ENCODE data around the gene DRG1.
"Not testable (repeated sequence)": the region's sequence is repeated elsewhere in the genome, so short reads cannot be mapped to it uniquely, and the experiment has no call there.

DRG1 gene

DNA sequence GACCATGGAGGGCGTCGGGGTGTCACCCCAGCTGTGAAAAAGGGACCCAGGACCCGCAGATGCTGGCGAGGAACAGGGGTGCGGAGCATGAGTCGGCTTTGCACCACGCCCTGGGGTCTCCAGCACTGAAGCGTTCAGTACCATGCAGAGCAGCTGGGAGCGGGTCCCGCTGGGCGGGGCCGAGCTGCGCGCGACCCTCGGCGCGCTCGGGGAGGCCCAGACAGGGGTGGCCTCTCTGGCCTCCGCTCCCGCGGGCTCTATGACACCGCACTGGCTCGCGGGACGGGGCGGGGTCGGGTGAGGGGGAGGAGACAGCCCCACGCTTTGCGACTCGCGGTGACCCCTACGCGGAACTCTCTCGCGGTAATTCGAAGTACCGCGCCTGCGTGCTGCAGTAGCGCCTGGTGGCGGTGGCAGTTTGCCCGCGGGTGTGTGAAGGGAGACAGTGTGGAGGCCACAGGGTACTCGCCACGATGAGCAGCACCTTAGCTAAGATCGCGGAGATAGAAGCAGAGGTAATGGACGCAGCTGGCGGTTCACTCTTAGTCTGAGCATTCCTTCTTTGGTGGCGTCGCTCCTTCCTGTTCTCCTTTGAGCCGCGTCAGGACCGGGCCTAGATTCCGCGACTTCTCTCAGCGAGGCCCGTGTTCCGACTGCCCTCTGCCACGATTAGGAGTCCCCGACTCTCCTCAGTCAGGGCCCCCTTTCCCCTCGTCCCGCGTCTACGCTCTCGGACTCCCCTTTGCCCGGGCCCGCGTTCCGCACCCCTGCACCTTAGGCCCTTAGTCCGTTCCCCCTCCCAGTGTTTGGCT, at the start of gene DRG1:
Gene DRG1 (plus strand): TSS at position 394 of the 812 bp plus-strand sequence. CDS start 80 bp downstream, at position 474.
- no peaks in the 10 kb centered on the region for H3K9me3 ChIP-seq (ENCODE audit: low read length)
- peaks cover 5% of the 10 kb centered on the region for H3K4me1 ChIP-seq (ENCODE audit: insufficient read depth, low read length)
- peak within 1 kb of the TSS; percentile 98 to 99 for H3K4me3 ChIP-seq (ENCODE audit: low read depth in 1 of 2, low read length in 2 of 2)
- peak within 1 kb of the TSS; percentile 94 for H3K27ac ChIP-seq (ENCODE audit: low read depth, low read length)
- peaks cover 18% of the 10 kb centered on the region for H3K36me3 ChIP-seq (ENCODE audit: insufficient read depth, low read length)
- H3K27me3 ChIP-seq (ENCODE audit: control insufficient read depth in 1 of 2, insufficient read depth in 2 of 2, low read length in 2 of 2): no peaks in the 10 kb centered on the region
- H3K9ac ChIP-seq (ENCODE audit: low read length): peak within 1 kb of the TSS; percentile 96

- no peaks in the 10 kb centered on the region for H3K27me3 ChIP-seq (ENCODE audit: control insufficient read depth in 1 of 2, insufficient read depth in 2 of 2, low read length in 2 of 2)
- no peaks in the 10 kb centered on the region for H3K9me3 ChIP-seq (ENCODE audit: low read length)
- H3K4me1 ChIP-seq (ENCODE audit: insufficient read depth, low read length): peaks cover 2% of the 10 kb centered on the region
- H3K27ac ChIP-seq (ENCODE audit: low read depth, low read length): no peak overlapping the region
- H3K36me3 ChIP-seq (ENCODE audit: insufficient read depth, low read length): no peaks in the 10 kb centered on the region
- H3K9ac ChIP-seq (ENCODE audit: low read length): no peak overlapping the region
- no peak overlapping the region for H3K4me3 ChIP-seq (ENCODE audit: low read depth in 1 of 2, low read length in 2 of 2)
These were observed 49.4 kb upstream of the DRG1 start for GRCh38 chr22:31349960-31350359.

- Histone ChIP-seq H3K4me1 (ENCODE audit: insufficient read depth, low read length) (no peaks in the 10 kb centered on the region), H3K27me3 (ENCODE audit: control insufficient read depth in 1 of 2, insufficient read depth in 2 of 2, low read length in 2 of 2) (no peaks in the 10 kb centered on the region), H3K27ac (ENCODE audit: low read depth, low read length) (no peak overlapping the region), H3K9ac (ENCODE audit: low read length) (no peak overlapping the region), H3K4me3 (ENCODE audit: low read depth in 1 of 2, low read length in 2 of 2) (no peak overlapping the region), H3K36me3 (ENCODE audit: insufficient read depth, low read length) (no peaks in the 10 kb centered on the region), H3K9me3 (ENCODE audit: low read length) (no peaks in the 10 kb centered on the region)
These were observed 49.0 kb upstream of the DRG1 start for GRCh38 chr22:31350410-31350863.

GRCh38 chr22:31354515-31354914, 44.9 kb upstream of the DRG1 start:
- Histone ChIP-seq H3K36me3 (ENCODE audit: insufficient read depth, low read length) (no peaks in the 10 kb centered on the region), H3K9ac (ENCODE audit: low read length) (no peak overlapping the region), H3K9me3 (ENCODE audit: low read length) (no peaks in the 10 kb centered on the region), H3K4me1 (ENCODE audit: insufficient read depth, low read length) (no peaks in the 10 kb centered on the region), H3K27ac (ENCODE audit: low read depth, low read length) (no peak overlapping the region), H3K27me3 (ENCODE audit: control insufficient read depth in 1 of 2, insufficient read depth in 2 of 2, low read length in 2 of 2) (no peaks in the 10 kb centered on the region), H3K4me3 (ENCODE audit: low read depth in 1 of 2, low read length in 2 of 2) (no peak overlapping the region)

DNA sequence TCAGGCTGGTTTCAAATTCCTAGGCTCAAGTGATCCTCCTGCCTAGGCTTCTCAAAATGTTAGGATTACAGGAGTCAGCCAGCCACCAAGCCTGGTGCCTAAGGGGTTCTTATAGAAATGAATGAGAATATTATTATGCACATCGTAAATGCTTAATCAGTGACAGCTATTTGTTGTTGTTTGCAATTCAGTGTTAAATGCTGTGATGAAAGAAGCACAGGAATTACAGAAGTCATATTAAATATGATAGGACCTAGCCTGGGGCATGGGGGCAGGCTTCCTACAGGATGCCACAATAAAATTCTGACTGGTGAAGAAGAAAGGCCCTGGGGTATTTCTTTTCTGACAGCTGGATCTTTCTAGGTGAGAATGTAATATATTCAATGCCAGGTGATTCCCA, 39.4 kb upstream of the DRG1 start:
- H3K9ac ChIP-seq (ENCODE audit: low read length): no peak overlapping the region
- H3K4me1 ChIP-seq (ENCODE audit: insufficient read depth, low read length): no peaks in the 10 kb centered on the region
- H3K4me3 ChIP-seq (ENCODE audit: low read depth in 1 of 2, low read length in 2 of 2): no peak overlapping the region
- no peaks in the 10 kb centered on the region for H3K27me3 ChIP-seq (ENCODE audit: control insufficient read depth in 1 of 2, insufficient read depth in 2 of 2, low read length in 2 of 2)
- H3K27ac ChIP-seq (ENCODE audit: low read depth, low read length): no peak overlapping the region
- no peaks in the 10 kb centered on the region for H3K9me3 ChIP-seq (ENCODE audit: low read length)
- no peaks in the 10 kb centered on the region for H3K36me3 ChIP-seq (ENCODE audit: insufficient read depth, low read length)

GRCh38 chr22:31361743-31362142, 37.7 kb upstream of the DRG1 start:
- H3K4me1 ChIP-seq (ENCODE audit: insufficient read depth, low read length): no peaks in the 10 kb centered on the region
- H3K27ac ChIP-seq (ENCODE audit: low read depth, low read length): no peak overlapping the region
- H3K9me3 ChIP-seq (ENCODE audit: low read length): no peaks in the 10 kb centered on the region
- no peak overlapping the region for H3K4me3 ChIP-seq (ENCODE audit: low read depth in 1 of 2, low read length in 2 of 2)
- no peaks in the 10 kb centered on the region for H3K27me3 ChIP-seq (ENCODE audit: control insufficient read depth in 1 of 2, insufficient read depth in 2 of 2, low read length in 2 of 2)
- H3K36me3 ChIP-seq (ENCODE audit: insufficient read depth, low read length): no peaks in the 10 kb centered on the region
- no peak overlapping the region for H3K9ac ChIP-seq (ENCODE audit: low read length)

DNA sequence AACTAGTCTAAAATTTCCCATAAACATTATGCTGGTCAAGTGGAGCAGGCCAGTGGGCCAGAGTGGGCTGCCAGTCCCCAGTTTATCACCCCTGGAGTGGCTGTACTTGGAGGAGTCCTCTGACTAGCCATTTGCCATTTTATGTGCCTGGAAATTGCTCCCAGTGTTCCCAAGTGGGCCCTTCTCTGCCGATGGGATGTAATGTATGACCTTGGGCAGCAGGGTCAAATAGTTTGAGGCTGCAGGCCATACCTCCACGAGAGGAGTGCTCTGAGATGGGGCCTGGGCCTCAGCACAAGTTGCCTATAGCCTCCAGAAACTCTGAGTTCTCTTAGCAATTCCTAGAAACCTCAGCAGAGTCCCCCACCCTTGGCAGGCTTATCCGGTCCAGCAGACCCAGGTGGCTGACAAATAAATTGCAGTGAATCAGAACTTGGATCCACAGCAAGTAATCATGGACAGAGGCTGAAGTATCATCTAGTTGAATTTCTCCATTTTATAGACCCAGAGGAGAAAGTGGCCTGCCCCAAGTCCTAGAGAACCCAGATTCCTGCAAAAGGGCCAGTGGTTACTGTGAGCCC, 35.4 kb upstream of the DRG1 start:
- Histone ChIP-seq H3K27ac (ENCODE audit: low read depth, low read length) (no peak overlapping the region), H3K9me3 (ENCODE audit: low read length) (no peaks in the 10 kb centered on the region), H3K4me3 (ENCODE audit: low read depth in 1 of 2, low read length in 2 of 2) (no peak overlapping the region), H3K9ac (ENCODE audit: low read length) (no peak overlapping the region), H3K4me1 (ENCODE audit: insufficient read depth, low read length) (no peaks in the 10 kb centered on the region), H3K36me3 (ENCODE audit: insufficient read depth, low read length) (no peaks in the 10 kb centered on the region), H3K27me3 (ENCODE audit: control insufficient read depth in 1 of 2, insufficient read depth in 2 of 2, low read length in 2 of 2) (no peaks in the 10 kb centered on the region)

GRCh38 chr22:31367426-31367825, 32.0 kb upstream of the DRG1 start:
- no peaks in the 10 kb centered on the region for H3K36me3 ChIP-seq (ENCODE audit: insufficient read depth, low read length)

GRCh38 chr22:31377612-31378011, 21.8 kb upstream of the DRG1 start:
- H3K36me3 ChIP-seq (ENCODE audit: insufficient read depth, low read length): no peaks in the 10 kb centered on the region
- H3K27ac ChIP-seq (ENCODE audit: low read depth, low read length): no peak overlapping the region
- H3K9ac ChIP-seq (ENCODE audit: low read length): no peak overlapping the region
- H3K4me3 ChIP-seq (ENCODE audit: low read depth in 1 of 2, low read length in 2 of 2): no peak overlapping the region
- H3K4me1 ChIP-seq (ENCODE audit: insufficient read depth, low read length): no peaks in the 10 kb centered on the region
- H3K9me3 ChIP-seq (ENCODE audit: low read length): no peaks in the 10 kb centered on the region
- H3K27me3 ChIP-seq (ENCODE audit: control insufficient read depth in 1 of 2, insufficient read depth in 2 of 2, low read length in 2 of 2): no peaks in the 10 kb centered on the region

More at GRCh38 chr22:31367426-31367825, 32.0 kb upstream of the DRG1 start:
- Histone ChIP-seq H3K9me3 (ENCODE audit: low read length) (no peaks in the 10 kb centered on the region), H3K9ac (ENCODE audit: low read length) (no peak overlapping the region), H3K4me3 (ENCODE audit: low read depth in 1 of 2, low read length in 2 of 2) (no peak overlapping the region), H3K27me3 (ENCODE audit: control insufficient read depth in 1 of 2, insufficient read depth in 2 of 2, low read length in 2 of 2) (no peaks in the 10 kb centered on the region), H3K4me1 (ENCODE audit: insufficient read depth, low read length) (no peaks in the 10 kb centered on the region), H3K27ac (ENCODE audit: low read depth, low read length) (no peak overlapping the region)

- Histone ChIP-seq H3K27me3 (ENCODE audit: control insufficient read depth in 1 of 2, insufficient read depth in 2 of 2, low read length in 2 of 2) (no peaks in the 10 kb centered on the region), H3K9me3 (ENCODE audit: low read length) (no peaks in the 10 kb centered on the region), H3K27ac (ENCODE audit: low read depth, low read length) (no peak overlapping the region), H3K4me3 (ENCODE audit: low read depth in 1 of 2, low read length in 2 of 2) (no peak overlapping the region), H3K36me3 (ENCODE audit: insufficient read depth, low read length) (no peaks in the 10 kb centered on the region), H3K4me1 (ENCODE audit: insufficient read depth, low read length) (no peaks in the 10 kb centered on the region), H3K9ac (ENCODE audit: low read length) (no peak overlapping the region)
These were observed 21.3 kb upstream of the DRG1 start for GRCh38 chr22:31378123-31378522.

DNA sequence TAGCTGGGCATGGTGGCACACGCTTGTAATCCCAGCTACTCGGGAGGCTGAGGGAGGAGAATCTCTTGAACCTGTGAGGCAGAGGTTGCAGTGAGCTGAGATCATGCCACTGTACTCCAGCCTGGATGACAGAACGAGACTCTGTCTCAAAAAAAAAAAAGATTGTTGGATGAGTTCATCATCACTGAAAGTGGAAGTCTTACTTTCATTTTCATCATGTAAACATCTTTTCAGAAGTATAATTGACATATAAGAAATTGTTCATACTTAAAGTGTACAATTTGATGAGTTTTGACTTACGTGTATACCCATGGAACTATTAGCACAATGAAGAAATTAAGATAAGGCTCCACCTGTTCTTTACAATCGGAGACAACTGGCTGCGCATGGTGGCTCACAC, 20.8 kb upstream of the DRG1 start:
- H3K9me3 ChIP-seq (ENCODE audit: low read length); H3K27me3 ChIP-seq (ENCODE audit: control insufficient read depth in 1 of 2, insufficient read depth in 2 of 2, low read length in 2 of 2); H3K27ac ChIP-seq (ENCODE audit: low read depth, low read length); H3K4me3 ChIP-seq (ENCODE audit: low read depth in 1 of 2, low read length in 2 of 2); H3K36me3 ChIP-seq (ENCODE audit: insufficient read depth, low read length); H3K4me1 ChIP-seq (ENCODE audit: insufficient read depth, low read length); H3K9ac ChIP-seq (ENCODE audit: low read length): not testable (repeated sequence)

DNA sequence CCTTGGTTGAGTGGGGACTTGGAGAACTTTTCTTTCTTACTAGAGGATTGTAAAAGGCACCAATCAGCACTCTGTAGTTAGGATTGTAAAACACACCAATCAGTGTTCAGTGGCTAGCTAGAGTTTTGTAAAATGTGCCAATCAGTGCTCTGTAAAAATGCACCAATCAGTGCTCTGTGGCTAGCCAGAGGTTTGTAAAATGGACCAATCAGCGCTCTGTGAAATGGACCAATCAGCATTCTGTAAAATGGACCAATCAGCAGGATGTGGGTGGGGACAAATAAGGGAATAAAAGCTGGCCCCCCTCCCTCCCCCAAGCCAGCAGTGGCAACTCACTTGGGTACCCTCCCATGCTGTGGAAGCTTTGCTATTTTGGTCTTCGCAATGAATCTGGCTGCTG, 5.5 kb upstream of the DRG1 start:
- Histone ChIP-seq H3K4me1 (ENCODE audit: insufficient read depth, low read length) (no peaks in the 10 kb centered on the region), H3K9ac (ENCODE audit: low read length) (no peak overlapping the region), H3K9me3 (ENCODE audit: low read length) (no peaks in the 10 kb centered on the region), H3K27ac (ENCODE audit: low read depth, low read length) (no peak overlapping the region), H3K4me3 (ENCODE audit: low read depth in 1 of 2, low read length in 2 of 2) (no peak overlapping the region), H3K36me3 (ENCODE audit: insufficient read depth, low read length) (no peaks in the 10 kb centered on the region), H3K27me3 (ENCODE audit: control insufficient read depth in 1 of 2, insufficient read depth in 2 of 2, low read length in 2 of 2) (no peaks in the 10 kb centered on the region)
